Neuronal stem cell (in vitro differentiated cells): Measurements from ENCODE around the gene ACTN1.

Experiments used
- DNase-seq: peaks from one replicate; pipeline ENCODE4 v3.0.0-alpha.2; 2013; ENCODE audit warnings: low spot score
- H2AFZ ChIP-seq: one replicate; pipeline ENCODE4 v1.6.1; 2013; ENCODE audit warnings: mild to moderate bottlenecking, low read length, inconsistent platforms
- H2AK5ac ChIP-seq: 2 replicates; pipeline ENCODE4 v1.6.1; 2013; ENCODE audit warnings: low read depth, mild to moderate bottlenecking, inconsistent platforms, low read length, moderate library complexity, mixed read lengths
- H2BK120ac ChIP-seq: 2 replicates; pipeline ENCODE4 v1.6.1; 2013; ENCODE audit warnings: low read depth, mild to moderate bottlenecking, inconsistent platforms, low read length, moderate library complexity, mixed read lengths
- H2BK12ac ChIP-seq: one replicate; pipeline ENCODE4 v1.6.1; 2013; ENCODE audit warnings: low read length, inconsistent platforms
- H2BK15ac ChIP-seq: 2 replicates; pipeline ENCODE4 v1.6.1; 2013; ENCODE audit warnings: mild to moderate bottlenecking, low read length, inconsistent platforms, mixed read lengths
- H2BK5ac ChIP-seq: one replicate; pipeline ENCODE4 v1.6.1; 2013; ENCODE audit warnings: inconsistent platforms, mild to moderate bottlenecking, low read length, moderate library complexity
- H3K14ac ChIP-seq: one replicate; pipeline ENCODE4 v1.6.1; 2013; ENCODE audit warnings: low read length, inconsistent platforms
- H3K18ac ChIP-seq: 2 replicates; pipeline ENCODE4 v1.6.1; 2013; ENCODE audit warnings: low read length, inconsistent platforms
- H3K23ac ChIP-seq: 2 replicates; pipeline ENCODE4 v1.6.1; 2013; ENCODE audit warnings: low read depth, mild to moderate bottlenecking, mixed read lengths, low read length, inconsistent platforms; ENCODE audit not compliant: poor library complexity
- H3K27ac ChIP-seq: replicated peaks from 3 replicates; pipeline ENCODE4 v1.5.1; 2013; ENCODE audit warnings: low read length, inconsistent platforms
- H3K27me3 ChIP-seq, 3 experiments: 2 replicates each; pipeline ENCODE4 v1.6.1; 2013; ENCODE audit warnings: low read length in 3 of 3, mild to moderate bottlenecking in 2 of 3, inconsistent platforms in 1 of 3, low read depth in 1 of 3, mixed read lengths in 1 of 3, moderate library complexity in 1 of 3; ENCODE audit not compliant: control insufficient read depth in 3 of 3, insufficient read depth in 3 of 3
- H3K36me3 ChIP-seq, 2 donors: replicated peaks in 1 of 2; 2 replicates each; pipeline ENCODE4 v1.6.1; 2013; ENCODE audit warnings: low read length in 2 of 2; ENCODE audit not compliant: control insufficient read depth in 2 of 2, insufficient read depth in 2 of 2
- H3K4ac ChIP-seq: 2 replicates; pipeline ENCODE4 v1.6.1; 2013; ENCODE audit warnings: inconsistent platforms, mild to moderate bottlenecking, low read length, moderate library complexity
- H3K4me1 ChIP-seq, 2 donors: 1 replicate in 1 of 2; 2 replicates in 1 of 2; pipeline ENCODE4 v1.6.1; 2013; ENCODE audit warnings: low read length in 2 of 2, low read depth in 1 of 2; ENCODE audit not compliant: control insufficient read depth in 2 of 2, insufficient read depth in 1 of 2
- H3K4me2 ChIP-seq: one replicate; pipeline ENCODE4 v1.6.1; 2013; ENCODE audit warnings: mild to moderate bottlenecking, low read length, inconsistent platforms; ENCODE audit not compliant: insufficient read depth, poor library complexity, severe bottlenecking
- H3K4me3 ChIP-seq, 2 donors: 2 replicates each; pipeline ENCODE4 v1.5.1; 2013; ENCODE audit warnings: low read length in 2 of 2, mild to moderate bottlenecking in 2 of 2, inconsistent platforms in 1 of 2, moderate library complexity in 1 of 2
- H3K79me1 ChIP-seq: one replicate; pipeline ENCODE4 v1.6.1; 2013; ENCODE audit warnings: low read depth, mild to moderate bottlenecking, inconsistent platforms, low read length, moderate library complexity
- H3K9ac ChIP-seq: one replicate; pipeline ENCODE4 v1.6.1; 2013; ENCODE audit warnings: mild to moderate bottlenecking, low read depth, low read length, inconsistent platforms; ENCODE audit not compliant: poor library complexity
- H3K9me3 ChIP-seq, 2 donors: replicated peaks in 1 of 2; 2 replicates each; pipeline versions ENCODE3 to v1.6.1; 2013; ENCODE audit warnings: low read length in 2 of 2, mild to moderate bottlenecking in 2 of 2, inconsistent platforms in 1 of 2, low read depth in 1 of 2, mixed read lengths in 1 of 2, moderate library complexity in 1 of 2; ENCODE audit not compliant: control insufficient read depth in 2 of 2, insufficient read depth in 1 of 2
- H4K8ac ChIP-seq: one replicate; pipeline ENCODE4 v1.6.1; 2013; ENCODE audit warnings: low read depth, mild to moderate bottlenecking, inconsistent platforms, low read length, moderate library complexity
- H4K91ac ChIP-seq: one replicate; pipeline ENCODE4 v1.6.1; 2013; ENCODE audit warnings: low read length, low read depth, mild to moderate bottlenecking, inconsistent platforms; ENCODE audit not compliant: poor library complexity
- WGBS, 2 donors: extraction: QIAGEN DNeasy Blood & Tissue Kit; methylation state at CpG; one replicate each; pipeline ENCODE4 v1.1.7; 2013; ENCODE audit warnings: missing lambda C conversion rate in 2 of 2, mixed read lengths in 1 of 2; ENCODE audit not compliant: insufficient read length in 2 of 2, insufficient replicate concordance in 1 of 2; ENCODE audit errors: extremely low coverage in 2 of 2; 5-methylcytosine and 5-hydroxymethylcytosine counted together

ACTN1 gene

GRCh38 chr14:68935761-68936214 is 43.3 kb downstream of the ACTN1 start:
- no peak overlapping the region for H3K27ac ChIP-seq

GRCh38 chr14:68934066-68934465 is 45.0 kb downstream of the ACTN1 start:
- Histone ChIP-seq H3K4me3 (no peak overlapping the region), H4K8ac (no peak overlapping the region), H2BK12ac (no peak overlapping the region), H3K27me3 (no peaks in the 10 kb centered on the region), H3K79me1 (peaks cover 3% of the 10 kb centered on the region), H2BK120ac (no peak overlapping the region), H3K4me2 (no peak overlapping the region), H3K9ac (no peak overlapping the region), H3K27ac (no peak overlapping the region), H2AK5ac (no peak overlapping the region), H3K36me3 (peaks cover 0 to 10% of the 10 kb centered on the region in 2 donors), H2AFZ (no peak overlapping the region), H2BK15ac (no peak overlapping the region), H3K23ac (no peak overlapping the region), H3K4ac (no peak overlapping the region), H4K91ac (no peak overlapping the region), H3K9me3 (no peaks in the 10 kb centered on the region), H3K18ac (no peak overlapping the region), H2BK5ac (no peak overlapping the region), H3K4me1 (peaks cover 5 to 8% of the 10 kb centered on the region in 2 donors), H3K14ac (no peak overlapping the region)
- no peak for DNase-seq
- WGBS, 2 donors: no CpG with 5 or more reads among the region's 9 CpGs

More at GRCh38 chr14:68935761-68936214, 43.3 kb downstream of the ACTN1 start:
- Histone ChIP-seq H3K4ac (no peak overlapping the region), H4K8ac (no peak overlapping the region), H3K79me1 (peaks cover 3% of the 10 kb centered on the region), H3K27me3 (no peaks in the 10 kb centered on the region), H2BK5ac (no peak overlapping the region), H2BK120ac (no peak overlapping the region), H3K4me1 (peaks cover 8 to 18% of the 10 kb centered on the region in 2 donors), H2AFZ (no peak overlapping the region), H3K9me3 (no peaks in the 10 kb centered on the region), H3K4me3 (no peak overlapping the region), H3K36me3 (peaks cover 0 to 10% of the 10 kb centered on the region in 2 donors), H3K14ac (no peak overlapping the region), H2BK12ac (no peak overlapping the region), H4K91ac (no peak overlapping the region), H2BK15ac (no peak overlapping the region), H3K18ac (no peak overlapping the region), H2AK5ac (no peak overlapping the region), H3K4me2 (no peak overlapping the region), H3K23ac (no peak overlapping the region), H3K9ac (no peak overlapping the region)
- DNase-seq: no peak
- WGBS, 2 donors: no CpG with 5 or more reads among the region's 6 CpGs

GRCh38 chr14:68932686-68933085 is 46.4 kb downstream of the ACTN1 start:
- Histone ChIP-seq H3K4me3 (no peak overlapping the region), H2BK120ac (no peak overlapping the region), H3K9ac (no peak overlapping the region), H2AFZ (no peak overlapping the region), H3K79me1 (no peaks in the 10 kb centered on the region), H3K23ac (no peak overlapping the region), H3K9me3 (no peaks in the 10 kb centered on the region), H4K91ac (no peak overlapping the region), H3K27me3 (no peaks in the 10 kb centered on the region), H4K8ac (no peak overlapping the region), H3K4me1 (peaks cover 0 to 10% of the 10 kb centered on the region in 2 donors), H3K4ac (no peak overlapping the region), H2BK5ac (no peak overlapping the region), H3K18ac (no peak overlapping the region), H2AK5ac (no peak overlapping the region), H3K14ac (no peak overlapping the region), H2BK15ac (no peak overlapping the region), H2BK12ac (no peak overlapping the region), H3K36me3 (peaks cover 0 to 8% of the 10 kb centered on the region in 2 donors), H3K4me2 (no peak overlapping the region), H3K27ac (no peak overlapping the region)
- DNase-seq: no peak
- no CpG with 5 or more reads among the region's 5 CpGs for WGBS, 2 donors

- no peak overlapping the region for H3K4ac ChIP-seq
- H2BK12ac ChIP-seq: no peak overlapping the region
- H4K91ac ChIP-seq: no peak overlapping the region
- DNase-seq: no peak
- H2BK15ac ChIP-seq: no peak overlapping the region
- no peak overlapping the region for H2BK120ac ChIP-seq
- no peaks in the 10 kb centered on the region for H3K27me3 ChIP-seq
- H2AK5ac ChIP-seq: no peak overlapping the region
- H3K4me1 ChIP-seq: peaks cover 0 to 12% of the 10 kb centered on the region in 2 donors
- no peak overlapping the region for H3K9ac ChIP-seq
- no peaks in the 10 kb centered on the region for H3K79me1 ChIP-seq
- no peak overlapping the region for H3K23ac ChIP-seq
- H3K27ac ChIP-seq: no peak overlapping the region
- H4K8ac ChIP-seq: no peak overlapping the region
- no CpG with 5 or more reads among the region's 4 CpGs for WGBS, 2 donors
- H3K4me3 ChIP-seq: no peak overlapping the region
- H3K9me3 ChIP-seq: no peaks in the 10 kb centered on the region
- no peak overlapping the region for H3K18ac ChIP-seq
- H3K36me3 ChIP-seq: peaks cover 0 to 6% of the 10 kb centered on the region in 2 donors
- no peak overlapping the region for H2BK5ac ChIP-seq
- no peak overlapping the region for H3K14ac ChIP-seq
- H3K4me2 ChIP-seq: no peak overlapping the region
- H2AFZ ChIP-seq: no peak overlapping the region
Observed at GRCh38 chr14:68932231-68932630, 46.9 kb downstream of the ACTN1 start.
